ENCODE results near the gene HECTD4. TPM values are rescaled to one million over a fixed set of nuclear protein-coding genes. Genes with fewer than 3 reads are reported as not detected.

Gene HECTD4
- total and polyA plus RNA-seq, 4 donors: 4.3 to 80.1 (median 25.5) TPM

DNA sequence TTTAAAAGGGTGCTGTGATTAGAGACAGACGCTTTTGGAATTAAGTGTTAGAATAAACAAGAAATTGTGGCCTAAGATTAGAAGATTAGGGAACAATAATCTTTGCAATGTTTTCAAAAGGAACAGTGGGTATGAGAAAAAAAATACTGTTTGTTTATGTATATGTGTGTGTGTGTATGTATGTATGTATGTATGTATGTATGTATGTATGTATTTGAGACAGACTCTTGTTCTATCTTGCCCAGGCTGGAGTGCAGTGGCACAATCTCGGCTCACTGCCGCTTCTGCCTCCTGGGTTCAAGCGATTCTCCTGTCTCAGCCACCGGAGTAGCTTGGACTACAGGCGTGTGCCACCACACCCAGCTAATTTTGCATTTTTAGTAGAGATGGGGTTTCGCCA lies 175.3 kb downstream of the HECTD4 start:
- H3K9me3 ChIP-seq (ENCODE audit: control insufficient read depth in 4 of 4, low read length in 3 of 4): no peaks in the 10 kb centered on the region
- H3K4me3 ChIP-seq (ENCODE audit: low read depth in 1 of 3, low read length in 3 of 3): no peak overlapping the region
- H3K27me3 ChIP-seq (ENCODE audit: control insufficient read depth in 4 of 4, insufficient read depth in 4 of 4, low read length in 3 of 4): no peaks in the 10 kb centered on the region
- 88% methylated on average over 7 of the region's 7 CpGs for WGBS
- no peak for TF ChIP-seq RXRA (IDR thresholded peaks at IDR 0.05)
- TF ChIP-seq, protein P1, sequence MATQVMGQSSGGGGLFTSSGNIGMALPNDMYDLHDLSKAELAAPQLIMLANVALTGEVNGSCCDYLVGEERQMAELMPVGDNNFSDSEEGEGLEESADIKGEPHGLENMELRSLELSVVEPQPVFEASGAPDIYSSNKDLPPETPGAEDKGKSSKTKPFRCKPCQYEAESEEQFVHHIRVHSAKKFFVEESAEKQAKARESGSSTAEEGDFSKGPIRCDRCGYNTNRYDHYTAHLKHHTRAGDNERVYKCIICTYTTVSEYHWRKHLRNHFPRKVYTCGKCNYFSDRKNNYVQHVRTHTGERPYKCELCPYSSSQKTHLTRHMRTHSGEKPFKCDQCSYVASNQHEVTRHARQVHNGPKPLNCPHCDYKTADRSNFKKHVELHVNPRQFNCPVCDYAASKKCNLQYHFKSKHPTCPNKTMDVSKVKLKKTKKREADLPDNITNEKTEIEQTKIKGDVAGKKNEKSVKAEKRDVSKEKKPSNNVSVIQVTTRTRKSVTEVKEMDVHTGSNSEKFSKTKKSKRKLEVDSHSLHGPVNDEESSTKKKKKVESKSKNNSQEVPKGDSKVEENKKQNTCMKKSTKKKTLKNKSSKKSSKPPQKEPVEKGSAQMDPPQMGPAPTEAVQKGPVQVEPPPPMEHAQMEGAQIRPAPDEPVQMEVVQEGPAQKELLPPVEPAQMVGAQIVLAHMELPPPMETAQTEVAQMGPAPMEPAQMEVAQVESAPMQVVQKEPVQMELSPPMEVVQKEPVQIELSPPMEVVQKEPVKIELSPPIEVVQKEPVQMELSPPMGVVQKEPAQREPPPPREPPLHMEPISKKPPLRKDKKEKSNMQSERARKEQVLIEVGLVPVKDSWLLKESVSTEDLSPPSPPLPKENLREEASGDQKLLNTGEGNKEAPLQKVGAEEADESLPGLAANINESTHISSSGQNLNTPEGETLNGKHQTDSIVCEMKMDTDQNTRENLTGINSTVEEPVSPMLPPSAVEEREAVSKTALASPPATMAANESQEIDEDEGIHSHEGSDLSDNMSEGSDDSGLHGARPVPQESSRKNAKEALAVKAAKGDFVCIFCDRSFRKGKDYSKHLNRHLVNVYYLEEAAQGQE (IDR thresholded peaks at IDR 0.05): no peak
- TF ChIP-seq TAF1 (conservative IDR thresholded peaks at IDR 0.05): no peak
- no peak for TF ChIP-seq GABPA (IDR thresholded peaks at IDR 0.05 in 1 of 2, conservative IDR thresholded peaks at IDR 0.05 in 1 of 2)
- TF ChIP-seq SP1 (IDR thresholded peaks at IDR 0.05): no peak
- TF ChIP-seq, protein P2, sequence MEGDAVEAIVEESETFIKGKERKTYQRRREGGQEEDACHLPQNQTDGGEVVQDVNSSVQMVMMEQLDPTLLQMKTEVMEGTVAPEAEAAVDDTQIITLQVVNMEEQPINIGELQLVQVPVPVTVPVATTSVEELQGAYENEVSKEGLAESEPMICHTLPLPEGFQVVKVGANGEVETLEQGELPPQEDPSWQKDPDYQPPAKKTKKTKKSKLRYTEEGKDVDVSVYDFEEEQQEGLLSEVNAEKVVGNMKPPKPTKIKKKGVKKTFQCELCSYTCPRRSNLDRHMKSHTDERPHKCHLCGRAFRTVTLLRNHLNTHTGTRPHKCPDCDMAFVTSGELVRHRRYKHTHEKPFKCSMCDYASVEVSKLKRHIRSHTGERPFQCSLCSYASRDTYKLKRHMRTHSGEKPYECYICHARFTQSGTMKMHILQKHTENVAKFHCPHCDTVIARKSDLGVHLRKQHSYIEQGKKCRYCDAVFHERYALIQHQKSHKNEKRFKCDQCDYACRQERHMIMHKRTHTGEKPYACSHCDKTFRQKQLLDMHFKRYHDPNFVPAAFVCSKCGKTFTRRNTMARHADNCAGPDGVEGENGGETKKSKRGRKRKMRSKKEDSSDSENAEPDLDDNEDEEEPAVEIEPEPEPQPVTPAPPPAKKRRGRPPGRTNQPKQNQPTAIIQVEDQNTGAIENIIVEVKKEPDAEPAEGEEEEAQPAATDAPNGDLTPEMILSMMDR (IDR thresholded peaks at IDR 0.05; ENCODE audit: low read depth, low read length, missing input control): no peak
- TF ChIP-seq HNF4G (IDR thresholded peaks at IDR 0.05): no peak
- no peak for TF ChIP-seq YY1 (IDR thresholded peaks at IDR 0.05)
- TF ChIP-seq EGR1 (IDR thresholded peaks at IDR 0.05; ENCODE audit: low read depth in 2 of 2): no peak
- TF ChIP-seq FOXA2 (IDR thresholded peaks at IDR 0.05): no peak
- TF ChIP-seq MAX (IDR thresholded peaks at IDR 0.05): no peak
- no peak for TF ChIP-seq JUND (IDR thresholded peaks at IDR 0.05)
- TF ChIP-seq RAD21 (IDR thresholded peaks at IDR 0.05): no peak
- no peak for TF ChIP-seq NR2F2 (IDR thresholded peaks at IDR 0.05)
- TF ChIP-seq HNF4A (conservative IDR thresholded peaks at IDR 0.05): no peak
- TF ChIP-seq, protein P3, sequence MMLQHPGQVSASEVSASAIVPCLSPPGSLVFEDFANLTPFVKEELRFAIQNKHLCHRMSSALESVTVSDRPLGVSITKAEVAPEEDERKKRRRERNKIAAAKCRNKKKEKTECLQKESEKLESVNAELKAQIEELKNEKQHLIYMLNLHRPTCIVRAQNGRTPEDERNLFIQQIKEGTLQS (IDR thresholded peaks at IDR 0.05): no peak
- H3K9ac ChIP-seq (ENCODE audit: low read depth in 1 of 2, low read length in 2 of 2): no peak overlapping the region
- DNase-seq (ENCODE audit: low spot score): no peak
- H3K27ac ChIP-seq (ENCODE audit: low read depth in 1 of 2, low read length in 2 of 2): peak overlapping the region in 1 of 2 donors; percentile 65
- peaks cover 4 to 18% (median 11%) of the 10 kb centered on the region in 4 donors for H3K4me1 ChIP-seq (ENCODE audit: control insufficient read depth in 4 of 4, insufficient read depth in 4 of 4, low read length in 3 of 4)
- H3K36me3 ChIP-seq (ENCODE audit: control insufficient read depth in 4 of 4, insufficient read depth in 3 of 4, low read depth in 1 of 4, low read length in 3 of 4): peaks cover 2 to 48% (median 26%) of the 10 kb centered on the region in 4 donors

GRCh38 chr12:112199136-112199535 lies 183.1 kb downstream of the HECTD4 start:
- no peaks in the 10 kb centered on the region for H3K9me3 ChIP-seq (ENCODE audit: control insufficient read depth in 4 of 4, low read length in 3 of 4)
- H3K27ac ChIP-seq (ENCODE audit: low read depth in 1 of 2, low read length in 2 of 2): no peak overlapping the region
- peaks cover 3 to 43% (median 30%) of the 10 kb centered on the region in 4 donors for H3K36me3 ChIP-seq (ENCODE audit: control insufficient read depth in 4 of 4, insufficient read depth in 3 of 4, low read depth in 1 of 4, low read length in 3 of 4)
- no peak overlapping the region for H3K9ac ChIP-seq (ENCODE audit: low read depth in 1 of 2, low read length in 2 of 2)
- H3K27me3 ChIP-seq (ENCODE audit: control insufficient read depth in 4 of 4, insufficient read depth in 4 of 4, low read length in 3 of 4): no peaks in the 10 kb centered on the region
- 82% methylated on average over 4 of the region's 4 CpGs for WGBS
- H3K4me1 ChIP-seq (ENCODE audit: control insufficient read depth in 4 of 4, insufficient read depth in 4 of 4, low read length in 3 of 4): no peaks in the 10 kb centered on the region
- DNase-seq (ENCODE audit: low spot score): no peak
- H3K4me3 ChIP-seq (ENCODE audit: low read depth in 1 of 3, low read length in 3 of 3): no peak overlapping the region
- TF ChIP-seq, protein P1 (IDR thresholded peaks at IDR 0.05): no peak
- TF ChIP-seq EGR1 (IDR thresholded peaks at IDR 0.05; ENCODE audit: low read depth in 2 of 2): no peak
- no peak for TF ChIP-seq NR2F2 (IDR thresholded peaks at IDR 0.05)
- TF ChIP-seq, protein P4, sequence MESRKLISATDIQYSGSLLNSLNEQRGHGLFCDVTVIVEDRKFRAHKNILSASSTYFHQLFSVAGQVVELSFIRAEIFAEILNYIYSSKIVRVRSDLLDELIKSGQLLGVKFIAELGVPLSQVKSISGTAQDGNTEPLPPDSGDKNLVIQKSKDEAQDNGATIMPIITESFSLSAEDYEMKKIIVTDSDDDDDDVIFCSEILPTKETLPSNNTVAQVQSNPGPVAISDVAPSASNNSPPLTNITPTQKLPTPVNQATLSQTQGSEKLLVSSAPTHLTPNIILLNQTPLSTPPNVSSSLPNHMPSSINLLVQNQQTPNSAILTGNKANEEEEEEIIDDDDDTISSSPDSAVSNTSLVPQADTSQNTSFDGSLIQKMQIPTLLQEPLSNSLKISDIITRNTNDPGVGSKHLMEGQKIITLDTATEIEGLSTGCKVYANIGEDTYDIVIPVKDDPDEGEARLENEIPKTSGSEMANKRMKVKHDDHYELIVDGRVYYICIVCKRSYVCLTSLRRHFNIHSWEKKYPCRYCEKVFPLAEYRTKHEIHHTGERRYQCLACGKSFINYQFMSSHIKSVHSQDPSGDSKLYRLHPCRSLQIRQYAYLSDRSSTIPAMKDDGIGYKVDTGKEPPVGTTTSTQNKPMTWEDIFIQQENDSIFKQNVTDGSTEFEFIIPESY (IDR thresholded peaks at IDR 0.05): no peak
- no peak for TF ChIP-seq JUND (IDR thresholded peaks at IDR 0.05)
- TF ChIP-seq, protein P2 (IDR thresholded peaks at IDR 0.05; ENCODE audit: low read depth, low read length, missing input control): no peak
- no peak for TF ChIP-seq HNF4G (IDR thresholded peaks at IDR 0.05)
- no peak for TF ChIP-seq FOXA2 (IDR thresholded peaks at IDR 0.05)
- TF ChIP-seq TAF1 (conservative IDR thresholded peaks at IDR 0.05): no peak
- no peak for TF ChIP-seq FOXA1 (IDR thresholded peaks at IDR 0.05)
- TF ChIP-seq SP1 (IDR thresholded peaks at IDR 0.05): no peak

Data from liver (tissue), 9 donors.